Body of pancreas (tissue), 4 donors: ENCODE results near the gene SLC25A42. TPM values are rescaled to one million over a fixed set of nuclear protein-coding genes. Genes with fewer than 3 reads are reported as not detected.
A peak's percentile ranks its signal among the peaks of the same experiment; 100 is the strongest.
"Not testable (repeated sequence)": the region's sequence is repeated elsewhere in the genome, so short reads cannot be mapped to it uniquely, and the experiment has no call there.

Experiments used
- ATAC-seq: fragments of 150-250 bp; one replicate; pipeline ENCODE4 v1.9.1; 2016
- DNase-seq, 4 donors: peaks; one replicate each; pipeline ENCODE4 v3.0.0-alpha.2; 2019
- H3K27ac ChIP-seq, 4 donors: fragments of 200-600 bp; sonication (generic); 1 replicate in 3 of 4; 2 replicates in 1 of 4; pipeline versions ENCODE4 v1.5.1 to v1.6.1; 2016 to 2019; ENCODE audit warnings: mild to moderate bottlenecking in 1 of 4, mixed read lengths in 1 of 4, moderate library complexity in 1 of 4
- H3K27me3 ChIP-seq, 2 donors: fragments of 200-600 bp; sonication (generic); one replicate each; pipeline ENCODE4 v1.6.0; 2016; ENCODE audit warnings: mild to moderate bottlenecking in 1 of 2
- H3K36me3 ChIP-seq, 2 donors: fragments of 200-600 bp; sonication (generic); replicated peaks in 1 of 2; 2 replicates each; pipeline ENCODE4 v1.5.1; 2016; ENCODE audit warnings: low read depth in 2 of 2; ENCODE audit not compliant: insufficient read depth in 1 of 2
- H3K4me1 ChIP-seq: fragments of 200-600 bp; sonication (generic); one replicate; pipeline ENCODE4 v1.6.0; 2016
- H3K4me3 ChIP-seq, 2 donors: fragments of 200-600 bp; sonication (generic); 1 replicate in 1 of 2; 2 replicates in 1 of 2; pipeline ENCODE4 v1.5.1; 2016 to 2019
- H3K9me3 ChIP-seq, 3 donors: fragments of 200-600 bp; sonication (generic); 1 replicate in 2 of 3; 2 replicates in 1 of 3; pipeline ENCODE4 v1.5.1; 2016
- POLR2A ChIP-seq, 3 donors: fragments of 450-650 bp; IDR thresholded peaks; one replicate each; pipeline ENCODE4 v1.6.1; 2016; ENCODE audit warnings: antibody characterized with exemption in 3 of 3, mild to moderate bottlenecking in 2 of 3
- WGBS, 2 donors: methylation state at CpG; one replicate each; pipeline ENCODE4 v1.1.5; 2017; 5-methylcytosine and 5-hydroxymethylcytosine counted together
- intact Hi-C: fragments of 100-400 bp; cut with DNase I; formaldehyde crosslinking; loops from one replicate; pipeline ENCODE4 v1.15.1; 2023
- total RNA-seq, 2 donors: library from RNA; depleted of rRNA; stranded (reverse); fragments of >200 nt; gene quantifications; one replicate each; pipeline ENCODE4 v1.1.0, GENCODE V29; 2016
- TF ChIP-seq, protein P1 (sequence below), 7 experiments: fragments of 450-650 bp in 4 of 7; fragments of 200-600 bp in 3 of 7; sonication (generic) in 3 of 7; IDR thresholded peaks; one replicate each; pipeline ENCODE4 v1.5.1; 2016 to 2019; ENCODE audit warnings: antibody characterized with exemption in 7 of 7

Gene SLC25A42, protein sequence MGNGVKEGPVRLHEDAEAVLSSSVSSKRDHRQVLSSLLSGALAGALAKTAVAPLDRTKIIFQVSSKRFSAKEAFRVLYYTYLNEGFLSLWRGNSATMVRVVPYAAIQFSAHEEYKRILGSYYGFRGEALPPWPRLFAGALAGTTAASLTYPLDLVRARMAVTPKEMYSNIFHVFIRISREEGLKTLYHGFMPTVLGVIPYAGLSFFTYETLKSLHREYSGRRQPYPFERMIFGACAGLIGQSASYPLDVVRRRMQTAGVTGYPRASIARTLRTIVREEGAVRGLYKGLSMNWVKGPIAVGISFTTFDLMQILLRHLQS
- total RNA-seq: 10 to 100 TPM; 10.1 to 24.7 TPM

DNA sequence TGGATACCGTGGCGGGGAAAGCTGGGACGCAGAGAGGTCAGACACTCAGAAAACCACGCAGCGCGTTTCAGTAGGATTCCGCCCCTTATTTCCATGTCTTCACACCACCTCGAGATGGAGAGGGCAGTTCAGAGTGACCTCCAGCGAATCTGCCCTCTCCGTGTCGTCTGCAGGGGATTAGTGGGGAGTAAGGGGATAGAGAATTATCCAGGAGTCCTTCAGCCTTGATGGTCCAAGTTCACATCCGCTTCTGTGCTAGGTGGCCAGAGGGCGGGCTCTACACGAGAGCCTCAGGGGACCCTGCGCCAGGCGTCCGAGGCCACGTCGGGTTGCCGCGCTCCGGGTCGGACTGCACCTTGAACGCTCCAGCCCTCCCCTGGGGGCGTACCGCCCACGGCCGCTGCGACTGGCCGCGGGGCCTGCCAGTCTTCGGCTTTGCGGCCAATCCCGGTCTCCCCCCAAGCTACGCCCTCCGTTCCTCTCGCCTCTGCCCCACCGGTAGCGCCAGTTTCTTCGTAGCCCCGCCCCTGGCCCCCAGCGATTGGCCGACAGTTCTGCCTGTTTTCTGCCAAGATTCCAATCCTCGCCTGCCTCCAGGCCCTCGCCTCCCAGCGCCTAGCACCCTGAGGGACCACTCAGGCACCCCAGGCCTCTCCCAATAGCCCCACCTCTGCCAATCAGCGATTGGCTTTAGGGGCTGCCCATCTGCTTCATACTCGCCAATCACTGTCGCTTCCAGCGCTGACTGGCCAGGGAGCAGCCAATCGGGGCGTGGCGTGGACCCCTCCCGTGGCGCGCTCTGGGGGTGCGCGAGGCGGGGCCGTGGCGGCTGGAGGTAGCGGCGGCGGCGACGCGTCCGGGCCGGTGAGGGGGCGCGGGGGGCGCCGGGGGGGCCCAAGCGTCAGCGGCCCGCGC is at the start of gene SLC25A42:
SLC25A42 (plus strand) TSS at position 812 of the 915 bp plus-strand sequence. CDS start 32,131 bp downstream, outside the sequence.
- TF ChIP-seq, protein P1, sequence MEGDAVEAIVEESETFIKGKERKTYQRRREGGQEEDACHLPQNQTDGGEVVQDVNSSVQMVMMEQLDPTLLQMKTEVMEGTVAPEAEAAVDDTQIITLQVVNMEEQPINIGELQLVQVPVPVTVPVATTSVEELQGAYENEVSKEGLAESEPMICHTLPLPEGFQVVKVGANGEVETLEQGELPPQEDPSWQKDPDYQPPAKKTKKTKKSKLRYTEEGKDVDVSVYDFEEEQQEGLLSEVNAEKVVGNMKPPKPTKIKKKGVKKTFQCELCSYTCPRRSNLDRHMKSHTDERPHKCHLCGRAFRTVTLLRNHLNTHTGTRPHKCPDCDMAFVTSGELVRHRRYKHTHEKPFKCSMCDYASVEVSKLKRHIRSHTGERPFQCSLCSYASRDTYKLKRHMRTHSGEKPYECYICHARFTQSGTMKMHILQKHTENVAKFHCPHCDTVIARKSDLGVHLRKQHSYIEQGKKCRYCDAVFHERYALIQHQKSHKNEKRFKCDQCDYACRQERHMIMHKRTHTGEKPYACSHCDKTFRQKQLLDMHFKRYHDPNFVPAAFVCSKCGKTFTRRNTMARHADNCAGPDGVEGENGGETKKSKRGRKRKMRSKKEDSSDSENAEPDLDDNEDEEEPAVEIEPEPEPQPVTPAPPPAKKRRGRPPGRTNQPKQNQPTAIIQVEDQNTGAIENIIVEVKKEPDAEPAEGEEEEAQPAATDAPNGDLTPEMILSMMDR (IDR thresholded peaks at IDR 0.05): peak in 1 of 7 experiments; percentile 5
- peak in 2 of 3 donors; percentile 48 to 65 for TF ChIP-seq POLR2A (IDR thresholded peaks at IDR 0.05)
- Histone ChIP-seq H3K4me3 (peak within 1 kb of the TSS; percentile 35 to 50), H3K9me3 (no peaks in the 10 kb centered on the region), H3K27ac (peak within 1 kb of the TSS; percentile 46 to 84 (median 62)), H3K27me3 (no peaks in the 10 kb centered on the region), H3K4me1 (peaks cover 31% of the 10 kb centered on the region), H3K36me3 (no peaks in the 10 kb centered on the region)
- peak; percentile 99 to 100 (median 100) for DNase-seq
- WGBS, 2 donors: 3 to 14% methylated on average over 17 to 73 of the region's 77 CpGs
- ATAC-seq: peak; percentile 96
- intact Hi-C loops: no loop called here

DNA sequence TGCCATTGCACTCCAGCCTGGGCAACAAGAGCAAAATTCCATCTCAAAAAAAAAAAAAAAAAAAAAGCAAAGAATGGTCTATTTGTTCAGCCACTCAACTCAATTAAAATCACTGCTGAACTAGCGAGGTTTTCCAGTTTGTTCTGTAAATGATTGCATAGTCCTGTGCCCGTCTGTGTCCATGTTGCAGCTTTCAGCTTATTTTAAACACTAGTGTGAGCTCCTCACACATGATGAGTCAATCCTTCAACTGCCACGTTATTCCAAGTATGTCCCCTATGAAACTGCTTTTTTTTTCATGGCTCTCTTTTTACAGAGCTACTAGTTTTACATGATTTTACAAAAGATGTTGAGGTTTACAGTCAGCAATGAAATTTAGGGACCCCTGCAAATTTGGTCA is 42.7 kb upstream of the SLC25A42 start:
- TF ChIP-seq, protein P1 (IDR thresholded peaks at IDR 0.05): no peak
- TF ChIP-seq POLR2A (IDR thresholded peaks at IDR 0.05): no peak
- H3K27ac ChIP-seq: peak overlapping the region in 1 of 4 donors; percentile 55
- DNase-seq (no peak), ATAC-seq (peak; percentile 45)
- intact Hi-C loops: no loop called here
- H3K36me3 ChIP-seq: peaks cover 7 to 16% of the 10 kb centered on the region in 2 donors
- H3K4me3 ChIP-seq: no peak overlapping the region
- no peaks in the 10 kb centered on the region for H3K27me3 ChIP-seq
- peaks cover 13% of the 10 kb centered on the region for H3K4me1 ChIP-seq
- 22 to 25% methylated on average over 3 of the region's 3 CpGs for WGBS, 2 donors
- H3K9me3 ChIP-seq: no peaks in the 10 kb centered on the region

DNA sequence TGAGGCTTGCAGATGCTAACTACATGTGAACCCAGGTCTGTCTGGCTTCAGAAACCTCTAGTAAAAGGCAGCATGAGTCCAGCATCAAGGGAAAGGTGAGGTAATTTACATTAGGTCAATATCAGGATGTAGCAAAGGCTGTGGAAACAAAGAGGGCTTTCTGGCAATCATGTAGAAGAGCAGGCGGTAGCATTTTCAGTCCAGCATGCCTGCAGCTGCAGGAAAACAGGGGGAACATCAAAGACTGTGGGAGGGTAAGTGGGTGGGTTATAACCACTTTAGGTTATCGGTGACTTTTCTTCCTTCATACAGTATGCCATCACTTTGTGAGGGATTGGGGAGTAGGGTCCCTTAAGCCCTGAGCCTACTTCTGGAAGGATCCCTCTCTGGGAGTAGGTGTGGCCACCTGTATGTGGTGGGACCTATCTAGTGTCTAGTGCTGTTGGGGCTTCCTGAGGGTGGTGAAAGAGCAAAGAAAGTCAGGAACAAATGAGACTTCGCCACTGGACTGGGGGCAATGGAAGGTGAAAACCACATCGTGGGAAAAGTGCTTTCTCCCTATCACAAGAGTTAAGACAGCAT is 41.3 kb upstream of the SLC25A42 start:
- intact Hi-C loops: no loop called here
- ATAC-seq (no peak), DNase-seq (no peak)
- H3K4me3 ChIP-seq: no peak overlapping the region
- TF ChIP-seq, protein P1 (IDR thresholded peaks at IDR 0.05): no peak
- no peak for TF ChIP-seq POLR2A (IDR thresholded peaks at IDR 0.05)
- no peaks in the 10 kb centered on the region for H3K27me3 ChIP-seq
- no peaks in the 10 kb centered on the region for H3K9me3 ChIP-seq
- H3K27ac ChIP-seq: peak overlapping the region in 1 of 4 donors; percentile 55
- H3K36me3 ChIP-seq: peaks cover 4 to 13% of the 10 kb centered on the region in 2 donors
- WGBS, 2 donors: 47 to 74% methylated on average over 4 of the region's 4 CpGs
- peaks cover 13% of the 10 kb centered on the region for H3K4me1 ChIP-seq

DNA sequence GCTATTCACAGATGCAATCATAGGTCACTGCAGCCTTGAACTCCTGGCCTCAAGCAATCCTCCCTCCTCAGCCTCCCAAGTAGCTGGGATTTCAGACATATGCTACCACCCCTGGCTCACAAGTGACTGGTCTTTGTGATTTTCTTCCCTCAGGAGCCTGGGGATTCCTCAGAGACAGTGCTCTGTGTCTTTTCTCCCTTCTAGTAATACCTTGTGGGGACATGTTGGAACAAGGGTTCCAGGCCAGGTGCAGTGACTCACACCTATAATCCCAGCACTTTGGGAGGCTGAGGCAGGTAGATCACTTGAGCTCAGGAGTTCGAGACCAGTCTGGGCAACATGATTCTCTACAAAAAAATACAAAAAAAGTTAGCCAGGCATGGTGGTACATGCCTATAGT is 40.4 kb upstream of the SLC25A42 start:
- 100% methylated on average over 1 of the region's 1 CpG for WGBS, 2 donors
- Histone ChIP-seq H3K36me3 (peaks cover 0 to 13% of the 10 kb centered on the region in 2 donors), H3K4me1 (peaks cover 13% of the 10 kb centered on the region)
- H3K9me3 ChIP-seq, H3K4me3 ChIP-seq, H3K27ac ChIP-seq, DNase-seq, intact Hi-C loops, H3K27me3 ChIP-seq, ATAC-seq: not testable (repeated sequence)

DNA sequence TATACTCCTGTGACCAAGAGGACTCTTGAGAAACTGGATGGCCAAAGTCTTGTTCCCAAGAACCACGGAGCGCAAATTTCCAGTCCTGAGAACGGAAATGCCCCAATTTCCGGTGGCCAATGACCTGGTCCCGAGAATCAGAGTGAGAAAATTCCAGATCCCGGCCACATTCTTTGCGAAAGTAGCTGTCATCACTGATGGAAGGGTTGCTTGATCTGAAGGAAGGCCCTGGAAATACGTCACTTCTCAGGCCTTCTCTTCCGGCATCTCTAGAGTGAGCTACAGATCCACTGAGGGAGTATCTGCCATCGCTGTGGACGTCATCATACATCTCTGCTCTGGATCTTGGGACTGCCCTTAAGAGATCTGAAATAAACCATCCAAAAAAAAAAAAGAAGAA is 37.9 kb upstream of the SLC25A42 start:
- Histone ChIP-seq H3K4me1 (peaks cover 13% of the 10 kb centered on the region), H3K27ac (peak overlapping the region in 3 of 4 donors; percentile 10 to 20 (median 15)), H3K36me3 (peaks cover 0 to 13% of the 10 kb centered on the region in 2 donors), H3K9me3 (no peaks in the 10 kb centered on the region), H3K27me3 (no peaks in the 10 kb centered on the region), H3K4me3 (no peak overlapping the region)
- 83 to 92% methylated on average over 11 of the region's 11 CpGs for WGBS, 2 donors
- ATAC-seq (no peak), DNase-seq (no peak)
- intact Hi-C loops: no loop called here
- TF ChIP-seq, protein P1 (IDR thresholded peaks at IDR 0.05): no peak
- no peak for TF ChIP-seq POLR2A (IDR thresholded peaks at IDR 0.05)
